Measurements from ENCODE around the gene CSF2RB. TPM values are rescaled to one million over a fixed set of nuclear protein-coding genes. Genes with fewer than 3 reads are reported as not detected.

The CSF2RB gene
- total RNA-seq, 4 donors from 2014 or later, result 5.7 to 14.3 (median 10.8) TPM

DNA sequence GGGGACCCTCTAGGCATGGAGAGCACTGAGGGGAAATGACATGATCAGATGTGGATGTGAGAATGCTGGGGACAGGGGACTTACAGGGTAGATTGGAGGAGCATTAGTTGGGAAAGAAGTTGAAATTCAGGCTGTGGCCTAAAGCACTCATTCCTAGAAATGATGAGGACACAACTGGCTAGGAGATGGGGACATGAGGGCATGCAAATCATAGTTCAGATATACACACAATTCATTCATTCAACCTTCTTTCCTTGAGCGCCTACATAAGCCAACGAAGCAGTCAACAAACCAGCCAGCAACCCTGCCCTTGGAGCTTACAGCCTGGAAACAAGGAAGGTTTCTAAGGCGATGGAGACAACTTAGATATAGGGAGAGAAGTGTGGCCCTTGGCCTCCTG, 14.2 kb downstream of the CSF2RB start:
- no peak for DNase-seq (ENCODE audit: low spot score in 2 of 2)
- Histone ChIP-seq H3K36me3 (no peaks in the 10 kb centered on the region), H3K9me3 (no peaks in the 10 kb centered on the region), H3K4me3 (no peak overlapping the region), H3K4me1 (no peaks in the 10 kb centered on the region), H3K27ac (no peak overlapping the region), H3K27me3 (peaks cover 0 to 33% of the 10 kb centered on the region in 2 donors)
- WGBS, 2 donors, result 71 to 90% methylated on average over 3 of the region's 3 CpGs
- no peak for TF ChIP-seq POLR2A (IDR thresholded peaks at IDR 0.05)
- TF ChIP-seq, protein P1, sequence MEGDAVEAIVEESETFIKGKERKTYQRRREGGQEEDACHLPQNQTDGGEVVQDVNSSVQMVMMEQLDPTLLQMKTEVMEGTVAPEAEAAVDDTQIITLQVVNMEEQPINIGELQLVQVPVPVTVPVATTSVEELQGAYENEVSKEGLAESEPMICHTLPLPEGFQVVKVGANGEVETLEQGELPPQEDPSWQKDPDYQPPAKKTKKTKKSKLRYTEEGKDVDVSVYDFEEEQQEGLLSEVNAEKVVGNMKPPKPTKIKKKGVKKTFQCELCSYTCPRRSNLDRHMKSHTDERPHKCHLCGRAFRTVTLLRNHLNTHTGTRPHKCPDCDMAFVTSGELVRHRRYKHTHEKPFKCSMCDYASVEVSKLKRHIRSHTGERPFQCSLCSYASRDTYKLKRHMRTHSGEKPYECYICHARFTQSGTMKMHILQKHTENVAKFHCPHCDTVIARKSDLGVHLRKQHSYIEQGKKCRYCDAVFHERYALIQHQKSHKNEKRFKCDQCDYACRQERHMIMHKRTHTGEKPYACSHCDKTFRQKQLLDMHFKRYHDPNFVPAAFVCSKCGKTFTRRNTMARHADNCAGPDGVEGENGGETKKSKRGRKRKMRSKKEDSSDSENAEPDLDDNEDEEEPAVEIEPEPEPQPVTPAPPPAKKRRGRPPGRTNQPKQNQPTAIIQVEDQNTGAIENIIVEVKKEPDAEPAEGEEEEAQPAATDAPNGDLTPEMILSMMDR (IDR thresholded peaks at IDR 0.05), result no peak
- no peak for TF ChIP-seq EP300 (IDR thresholded peaks at IDR 0.05)

GRCh38 chr22:36928196-36928595, 14.8 kb downstream of the CSF2RB start:
- no peaks in the 10 kb centered on the region for H3K9me3 ChIP-seq
- DNase-seq (ENCODE audit: low spot score in 2 of 2), result no peak
- TF ChIP-seq POLR2A (IDR thresholded peaks at IDR 0.05) (no peak), EP300 (IDR thresholded peaks at IDR 0.05) (no peak)
- TF ChIP-seq, protein P1 (IDR thresholded peaks at IDR 0.05), result no peak
- H3K36me3 ChIP-seq, result no peaks in the 10 kb centered on the region
- no peaks in the 10 kb centered on the region for H3K4me1 ChIP-seq
- 62 to 70% methylated on average over 9 of the region's 9 CpGs for WGBS, 2 donors
- no peak overlapping the region for H3K4me3 ChIP-seq
- peaks cover 0 to 33% of the 10 kb centered on the region in 2 donors for H3K27me3 ChIP-seq
- H3K27ac ChIP-seq, result no peak overlapping the region

GRCh38 chr22:36928786-36929535, 15.5 kb downstream of the CSF2RB start:
- Histone ChIP-seq H3K4me3 (no peak overlapping the region), H3K27me3 (peaks cover 0 to 29% of the 10 kb centered on the region in 2 donors), H3K36me3 (no peaks in the 10 kb centered on the region), H3K9me3 (no peaks in the 10 kb centered on the region), H3K27ac (no peak overlapping the region), H3K4me1 (no peaks in the 10 kb centered on the region)
- TF ChIP-seq POLR2A (IDR thresholded peaks at IDR 0.05), result no peak
- TF ChIP-seq, protein P1 (IDR thresholded peaks at IDR 0.05), result no peak
- no peak for TF ChIP-seq EP300 (IDR thresholded peaks at IDR 0.05)
- WGBS, 2 donors, result 45 to 53% methylated on average over 16 to 17 of the region's 17 CpGs
- DNase-seq (ENCODE audit: low spot score in 2 of 2), result no peak

GRCh38 chr22:36929621-36930020, 16.2 kb downstream of the CSF2RB start:
- Histone ChIP-seq H3K4me3 (no peak overlapping the region), H3K27me3 (peaks cover 0 to 24% of the 10 kb centered on the region in 2 donors), H3K4me1 (no peaks in the 10 kb centered on the region), H3K27ac (no peak overlapping the region), H3K9me3 (no peaks in the 10 kb centered on the region), H3K36me3 (no peaks in the 10 kb centered on the region)
- DNase-seq (ENCODE audit: low spot score in 2 of 2), result no peak
- WGBS, 2 donors, result 92 to 94% methylated on average over 6 to 9 of the region's 10 CpGs
- TF ChIP-seq, protein P1 (IDR thresholded peaks at IDR 0.05), result no peak
- TF ChIP-seq EP300 (IDR thresholded peaks at IDR 0.05) (no peak), POLR2A (IDR thresholded peaks at IDR 0.05) (no peak)

- 51 to 55% methylated on average over 20 of the region's 20 CpGs for WGBS, 2 donors
- Histone ChIP-seq H3K36me3 (no peaks in the 10 kb centered on the region), H3K27ac (no peak overlapping the region), H3K9me3 (no peaks in the 10 kb centered on the region), H3K4me1 (no peaks in the 10 kb centered on the region), H3K27me3 (peaks cover 0 to 24% of the 10 kb centered on the region in 2 donors), H3K4me3 (no peak overlapping the region)
- no peak for DNase-seq (ENCODE audit: low spot score in 2 of 2)
- no peak for TF ChIP-seq EP300 (IDR thresholded peaks at IDR 0.05)
- TF ChIP-seq POLR2A (IDR thresholded peaks at IDR 0.05), result no peak
- TF ChIP-seq, protein P1 (IDR thresholded peaks at IDR 0.05), result no peak
Observed at GRCh38 chr22:36930041-36930935, 16.9 kb downstream of the CSF2RB start.

Measured in tibial nerve (tissue), 4 donors.